ENCODE data around the gene ANKRD42.

ANKRD42 gene

GRCh38 chr11:83293457-83293774 lies 99.9 kb downstream of the ANKRD42 start:
- no peak for DNase-seq

GRCh38 chr11:83294208-83294607 lies 100.7 kb downstream of the ANKRD42 start:
- DNase-seq, result no peak
